HG03378 (cell line): Measurements from ENCODE around the gene CLPSL1.

ENCODE experiments used
- ATAC-seq: cut with Tn5 transposase; IDR thresholded peaks from one replicate; pipeline ENCODE4 v1.9.1; 2021; ENCODE audit warnings: mild to moderate bottlenecking, moderate library complexity; ENCODE audit not compliant: unreplicated experiment

The CLPSL1 gene

GRCh38 chr6:35795453-35796071 lies 14.7 kb downstream of the CLPSL1 start:
- ATAC-seq, result no peak

GRCh38 chr6:35796236-35796635 lies 15.4 kb downstream of the CLPSL1 start:
- no peak for ATAC-seq

- no peak for ATAC-seq
Observed at GRCh38 chr6:35797837-35798526, 17.2 kb downstream of the CLPSL1 start.

- ATAC-seq, result no peak
Observed at GRCh38 chr6:35798706-35799105, 17.9 kb downstream of the CLPSL1 start.

GRCh38 chr6:35801148-35801547 lies 20.3 kb downstream of the CLPSL1 start:
- no peak for ATAC-seq

- no peak for ATAC-seq
Observed at GRCh38 chr6:35804996-35805736, 24.3 kb downstream of the CLPSL1 start, which contains the start of gene LHFPL5. TSS of gene LHFPL5 (plus strand) at chr6:35805352. CDS start at chr6:35805671, 319 bp downstream.

- no peak for ATAC-seq
Observed at GRCh38 chr6:35808688-35809087, 27.9 kb downstream of the CLPSL1 start.

- ATAC-seq, result no peak
Observed at GRCh38 chr6:35809809-35810208, 29.0 kb downstream of the CLPSL1 start.

GRCh38 chr6:35810971-35811698 lies 30.3 kb downstream of the CLPSL1 start:
- ATAC-seq, result no peak

GRCh38 chr6:35811699-35811995 lies 30.8 kb downstream of the CLPSL1 start:
- no peak for ATAC-seq

- no peak for ATAC-seq
Observed at GRCh38 chr6:35817515-35817914, 36.7 kb downstream of the CLPSL1 start.

- ATAC-seq, result no peak
Observed at GRCh38 chr6:35823601-35824000, 42.8 kb downstream of the CLPSL1 start.

GRCh38 chr6:35824552-35825192 lies 43.9 kb downstream of the CLPSL1 start:
- no peak for ATAC-seq

GRCh38 chr6:35829306-35829705 lies 48.5 kb downstream of the CLPSL1 start:
- no peak for ATAC-seq

GRCh38 chr6:35831257-35832007 lies 50.6 kb downstream of the CLPSL1 start:
- ATAC-seq, result no peak

GRCh38 chr6:35833536-35833935 lies 52.7 kb downstream of the CLPSL1 start:
- ATAC-seq, result no peak
